Esophagus squamous epithelium (tissue), 5 donors: ENCODE results near the gene PSMD6. TPM values are rescaled to one million over a fixed set of nuclear protein-coding genes. Genes with fewer than 3 reads are reported as not detected.
A peak's percentile ranks its signal among the peaks of the same experiment; 100 is the strongest.

ENCODE experiments used
- DNase-seq: peaks from one replicate; lab custom pipeline; 2025; lab: John Stamatoyannopoulos, UW
- H3K27ac ChIP-seq, 4 donors: fragments of 200-600 bp; sonication (generic); one replicate each; pipeline ENCODE4 v1.5.1; 2016 to 2019; ENCODE audit warnings: mild to moderate bottlenecking in 1 of 4
- H3K27me3 ChIP-seq, 4 donors: fragments of 200-600 bp; sonication (generic); 1 replicate in 3 of 4; 2 replicates in 1 of 4; pipeline versions ENCODE4 v1.5.1 to v1.6.0; 2017 to 2021; ENCODE audit warnings: antibody characterized with exemption in 1 of 4
- H3K36me3 ChIP-seq, 3 donors: fragments of 200-600 bp; sonication (generic); one replicate each; pipeline ENCODE4 v1.5.1; 2016 to 2019
- H3K4me1 ChIP-seq, 3 donors: fragments of 200-600 bp; sonication (generic); one replicate each; pipeline ENCODE4 v1.5.1; 2017 to 2019
- H3K4me3 ChIP-seq, 4 donors: fragments of 200-600 bp; sonication (generic); 1 replicate in 3 of 4; 2 replicates in 1 of 4; pipeline ENCODE4 v1.5.1; 2016 to 2019; ENCODE audit warnings: mild to moderate bottlenecking in 2 of 4, moderate library complexity in 1 of 4
- H3K9me3 ChIP-seq, 3 donors: fragments of 200-600 bp; sonication (generic); one replicate each; pipeline ENCODE4 v1.5.1; 2016 to 2019
- CTCF ChIP-seq, 6 experiments: fragments of 450-650 bp in 4 of 6; fragments of 200-600 bp in 2 of 6; sonication (generic) in 2 of 6; IDR thresholded peaks; one replicate each; pipeline ENCODE4 v1.5.1; 2016 to 2019; ENCODE audit warnings: antibody characterized with exemption in 6 of 6, mild to moderate bottlenecking in 4 of 6, moderate library complexity in 4 of 6
- POLR2A ChIP-seq, 4 donors: fragments of 450-650 bp; IDR thresholded peaks; one replicate each; pipeline ENCODE4 v1.6.1; 2017; ENCODE audit warnings: antibody characterized with exemption in 4 of 4, mild to moderate bottlenecking in 4 of 4, moderate library complexity in 3 of 4
- WGBS, 2 donors: methylation state at CpG; one replicate each; pipeline ENCODE4 v1.1.5; 2018; 5-methylcytosine and 5-hydroxymethylcytosine counted together
- intact Hi-C: fragments of 100-400 bp; cut with DNase I; formaldehyde crosslinking; loops from one replicate; pipeline ENCODE4 v1.15.0; 2022
- total RNA-seq, 4 donors: library from RNA; depleted of rRNA; stranded (reverse); fragments of >200 nt; gene quantifications; one replicate each; pipeline ENCODE4 v1.1.0, GENCODE V29; 2016
- donor health status: DM: yes; HTN: yes; CAD: no.

Gene PSMD6
- total RNA-seq, 4 donors from 2014 or later: 53.1 to 102 (median 81.6) TPM

- WGBS, 2 donors: 64 to 66% methylated on average over 5 of the region's 5 CpGs
- H3K4me3 ChIP-seq: peak overlapping the region; percentile 59 to 97 (median 74)
- no peak for DNase-seq
Measured at GRCh38 chr3:64023861-64024223, 548 bp upstream of the PSMD6 start.

GRCh38 chr3:64022451-64023186 lies 675 bp downstream of the PSMD6 start:
- Histone ChIP-seq H3K4me3 (peak overlapping the region; percentile 59 to 97 (median 74)), H3K9me3 (no peaks in the 10 kb centered on the region), H3K27me3 (no peaks in the 10 kb centered on the region), H3K4me1 (peaks cover 7 to 31% (median 16%) of the 10 kb centered on the region in 3 donors), H3K36me3 (peaks cover 3 to 41% (median 3%) of the 10 kb centered on the region in 3 donors), H3K27ac (peak overlapping the region; percentile 82 to 90 (median 86))
- intact Hi-C loops: no loop called here
- TF ChIP-seq CTCF (IDR thresholded peaks at IDR 0.05): no peak
- no peak for TF ChIP-seq POLR2A (IDR thresholded peaks at IDR 0.05)
- 27 to 31% methylated on average over 8 to 15 of the region's 24 CpGs for WGBS, 2 donors
- no peak for DNase-seq

More at GRCh38 chr3:64023861-64024223, 548 bp upstream of the PSMD6 start:
- TF ChIP-seq POLR2A (IDR thresholded peaks at IDR 0.05) (no peak), CTCF (IDR thresholded peaks at IDR 0.05) (no peak)
- intact Hi-C loops: no loop called here
- peaks cover 0 to 3% (median 0%) of the 10 kb centered on the region in 4 donors for H3K27me3 ChIP-seq
- H3K4me1 ChIP-seq: peaks cover 7 to 31% (median 16%) of the 10 kb centered on the region in 3 donors
- H3K9me3 ChIP-seq: no peaks in the 10 kb centered on the region
- H3K36me3 ChIP-seq: peaks cover 0 to 29% (median under 1%) of the 10 kb centered on the region in 3 donors
- H3K27ac ChIP-seq: peak overlapping the region in 3 of 4 donors; percentile 82 to 90 (median 83)

GRCh38 chr3:64021922-64022321 lies 1.4 kb downstream of the PSMD6 start:
- TF ChIP-seq POLR2A (IDR thresholded peaks at IDR 0.05) (no peak), CTCF (IDR thresholded peaks at IDR 0.05) (no peak)
- Histone ChIP-seq H3K4me1 (peaks cover 7 to 31% (median 16%) of the 10 kb centered on the region in 3 donors), H3K4me3 (peak overlapping the region in 3 of 4 donors; percentile 74 to 97 (median 75)), H3K27me3 (no peaks in the 10 kb centered on the region), H3K36me3 (peaks cover 3 to 48% (median 3%) of the 10 kb centered on the region in 3 donors), H3K27ac (peak overlapping the region in 1 of 4 donors; percentile 83), H3K9me3 (no peaks in the 10 kb centered on the region)
- 72 to 79% methylated on average over 6 of the region's 6 CpGs for WGBS, 2 donors
- DNase-seq: no peak
- intact Hi-C loops: no loop called here

- H3K36me3 ChIP-seq: peaks cover 3 to 69% (median 3%) of the 10 kb centered on the region in 3 donors
- no peaks in the 10 kb centered on the region for H3K9me3 ChIP-seq
- no peak overlapping the region for H3K27ac ChIP-seq
- no peaks in the 10 kb centered on the region for H3K27me3 ChIP-seq
- no peak for DNase-seq
- intact Hi-C loops: no loop called here
- peaks cover 7 to 31% (median 16%) of the 10 kb centered on the region in 3 donors for H3K4me1 ChIP-seq
- no peak overlapping the region for H3K4me3 ChIP-seq
- 82 to 84% methylated on average over 2 of the region's 2 CpGs for whole genome bisulfite sequencing, 2 donors
- no peak for TF ChIP-seq CTCF (IDR thresholded peaks at IDR 0.05)
- no peak for TF ChIP-seq POLR2A (IDR thresholded peaks at IDR 0.05)
Measured at GRCh38 chr3:64019879-64020278, 3.4 kb downstream of the PSMD6 start.

GRCh38 chr3:64019271-64019670 lies 4.0 kb downstream of the PSMD6 start:
- Histone ChIP-seq H3K27me3 (no peaks in the 10 kb centered on the region), H3K36me3 (peaks cover 3 to 75% (median 7%) of the 10 kb centered on the region in 3 donors), H3K27ac (no peak overlapping the region), H3K4me1 (peaks cover 7 to 31% (median 16%) of the 10 kb centered on the region in 3 donors), H3K4me3 (no peak overlapping the region), H3K9me3 (no peaks in the 10 kb centered on the region)
- TF ChIP-seq POLR2A (IDR thresholded peaks at IDR 0.05) (no peak), CTCF (IDR thresholded peaks at IDR 0.05) (no peak)
- 80 to 84% methylated on average over 3 of the region's 3 CpGs for WGBS, 2 donors
- intact Hi-C loops: no loop called here
- DNase-seq: no peak
